ENCODE data around the gene RGS11.

DNA sequence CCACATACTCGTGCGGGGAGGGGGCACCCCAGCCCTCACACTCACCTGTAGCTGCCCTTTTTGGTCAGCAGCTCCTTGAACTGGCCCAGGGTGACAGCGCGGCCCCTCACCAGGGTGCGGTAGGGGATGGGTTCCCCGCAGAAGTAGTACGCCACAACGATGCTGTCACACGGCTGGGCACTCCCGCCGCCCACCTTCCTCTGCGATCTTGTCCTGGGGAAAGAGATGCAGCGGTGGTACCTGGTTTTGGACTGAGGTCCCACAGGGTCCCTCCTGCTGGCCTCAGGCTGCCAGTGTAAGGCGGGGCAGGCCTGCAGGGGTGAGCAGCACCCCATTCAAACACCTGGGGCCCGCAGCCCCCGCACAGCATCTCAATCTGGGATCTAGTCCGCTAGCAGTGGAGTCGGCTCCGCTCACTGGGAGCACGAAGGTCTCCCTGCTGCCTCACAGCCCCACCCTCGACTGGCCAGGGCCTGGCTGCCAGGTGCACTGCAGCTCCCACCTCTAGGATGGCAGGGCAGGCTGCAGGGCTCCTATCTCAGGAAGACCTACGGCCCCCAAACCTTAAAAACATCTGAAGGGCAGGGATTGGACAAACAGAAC, 13.8 kb upstream of the RGS11 start:
- TF ChIP-seq, protein P1, sequence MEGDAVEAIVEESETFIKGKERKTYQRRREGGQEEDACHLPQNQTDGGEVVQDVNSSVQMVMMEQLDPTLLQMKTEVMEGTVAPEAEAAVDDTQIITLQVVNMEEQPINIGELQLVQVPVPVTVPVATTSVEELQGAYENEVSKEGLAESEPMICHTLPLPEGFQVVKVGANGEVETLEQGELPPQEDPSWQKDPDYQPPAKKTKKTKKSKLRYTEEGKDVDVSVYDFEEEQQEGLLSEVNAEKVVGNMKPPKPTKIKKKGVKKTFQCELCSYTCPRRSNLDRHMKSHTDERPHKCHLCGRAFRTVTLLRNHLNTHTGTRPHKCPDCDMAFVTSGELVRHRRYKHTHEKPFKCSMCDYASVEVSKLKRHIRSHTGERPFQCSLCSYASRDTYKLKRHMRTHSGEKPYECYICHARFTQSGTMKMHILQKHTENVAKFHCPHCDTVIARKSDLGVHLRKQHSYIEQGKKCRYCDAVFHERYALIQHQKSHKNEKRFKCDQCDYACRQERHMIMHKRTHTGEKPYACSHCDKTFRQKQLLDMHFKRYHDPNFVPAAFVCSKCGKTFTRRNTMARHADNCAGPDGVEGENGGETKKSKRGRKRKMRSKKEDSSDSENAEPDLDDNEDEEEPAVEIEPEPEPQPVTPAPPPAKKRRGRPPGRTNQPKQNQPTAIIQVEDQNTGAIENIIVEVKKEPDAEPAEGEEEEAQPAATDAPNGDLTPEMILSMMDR (conservative IDR thresholded peaks at IDR 0.05; ENCODE audit: low read depth, low read length), result no peak
- no peak for TF ChIP-seq POLR2A (IDR thresholded peaks at IDR 0.05; ENCODE audit: low read depth, low read length)
- TF ChIP-seq, protein P2, sequence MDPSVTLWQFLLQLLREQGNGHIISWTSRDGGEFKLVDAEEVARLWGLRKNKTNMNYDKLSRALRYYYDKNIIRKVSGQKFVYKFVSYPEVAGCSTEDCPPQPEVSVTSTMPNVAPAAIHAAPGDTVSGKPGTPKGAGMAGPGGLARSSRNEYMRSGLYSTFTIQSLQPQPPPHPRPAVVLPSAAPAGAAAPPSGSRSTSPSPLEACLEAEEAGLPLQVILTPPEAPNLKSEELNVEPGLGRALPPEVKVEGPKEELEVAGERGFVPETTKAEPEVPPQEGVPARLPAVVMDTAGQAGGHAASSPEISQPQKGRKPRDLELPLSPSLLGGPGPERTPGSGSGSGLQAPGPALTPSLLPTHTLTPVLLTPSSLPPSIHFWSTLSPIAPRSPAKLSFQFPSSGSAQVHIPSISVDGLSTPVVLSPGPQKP (IDR thresholded peaks at IDR 0.05; ENCODE audit: borderline replicate concordance, low read depth, low read length), result no peak
- TF ChIP-seq RFX5 (IDR thresholded peaks at IDR 0.05; ENCODE audit: low read depth, low read length), result no peak
- TF ChIP-seq RAD21 (IDR thresholded peaks at IDR 0.05; ENCODE audit: low read length), result no peak
- TF ChIP-seq RCOR1 (IDR thresholded peaks at IDR 0.05; ENCODE audit: insufficient replicate concordance, low read length), result no peak
- TF ChIP-seq, protein P3, sequence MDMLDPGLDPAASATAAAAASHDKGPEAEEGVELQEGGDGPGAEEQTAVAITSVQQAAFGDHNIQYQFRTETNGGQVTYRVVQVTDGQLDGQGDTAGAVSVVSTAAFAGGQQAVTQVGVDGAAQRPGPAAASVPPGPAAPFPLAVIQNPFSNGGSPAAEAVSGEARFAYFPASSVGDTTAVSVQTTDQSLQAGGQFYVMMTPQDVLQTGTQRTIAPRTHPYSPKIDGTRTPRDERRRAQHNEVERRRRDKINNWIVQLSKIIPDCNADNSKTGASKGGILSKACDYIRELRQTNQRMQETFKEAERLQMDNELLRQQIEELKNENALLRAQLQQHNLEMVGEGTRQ (IDR thresholded peaks at IDR 0.05; ENCODE audit: low read depth, low read length), result no peak
